ENCODE results near the gene NAV3.

- TF ChIP-seq PML (IDR thresholded peaks at IDR 0.05; ENCODE audit: low read length) (no peak), ZNF23 (CRISPR knock-in tag; IDR thresholded peaks at IDR 0.05) (no peak)
Observed at GRCh38 chr12:78143717-78144116, 313.0 kb downstream of the NAV3 start.
